Measurements from ENCODE around the gene MAN2A2. TPM values are rescaled to one million over a fixed set of nuclear protein-coding genes. Genes with fewer than 3 reads are reported as not detected.

Gene MAN2A2
- total and polyA plus RNA-seq, 9 of the 15 experiments (the other 6 are each of a cell fraction or from before 2014, with no cell fraction given), result 7.3 to 151 (median 43.4) TPM

- TF ChIP-seq STAG1 (CRISPR knock-in tag; IDR thresholded peaks at IDR 0.05; ENCODE audit: borderline replicate concordance), result no peak; the same call in 1 of the 2 replicates
- TF ChIP-seq KAT2B (IDR thresholded peaks at IDR 0.05; ENCODE audit: low read depth, low read length), result peak; percentile 53
- 0 out of 2 replicates have a peak, but pooled peaks have one; percentile 39 for TF ChIP-seq LARP7 (IDR thresholded peaks at IDR 0.05)
- TF ChIP-seq U2AF2 (optimal IDR thresholded peaks at IDR 0.05; ENCODE audit: low read depth, low read length), result no peak
- no peak for TF ChIP-seq TFAM (CRISPR knock-in tag; conservative IDR thresholded peaks at IDR 0.05)
- peak; percentile 24 for TF ChIP-seq PCBP1 (IDR thresholded peaks at IDR 0.05; ENCODE audit: low read depth, low read length, poor library complexity, severe bottlenecking)
- no peak for TF ChIP-seq ZNF280A (IDR thresholded peaks at IDR 0.05; ENCODE audit: low read depth, partially characterized antibody)
- TF ChIP-seq USF2 (CRISPR knock-in tag; IDR thresholded peaks at IDR 0.05), result no peak
- no peak for TF ChIP-seq ARHGAP35 (IDR thresholded peaks at IDR 0.05; ENCODE audit: partially characterized antibody)
- TF ChIP-seq PPARD (CRISPR knock-in tag; IDR thresholded peaks at IDR 0.05), result no peak
- peak in 1 of 2 experiments; percentile 84; a peak in 3 of 4 replicates for TF ChIP-seq MAZ (CRISPR knock-in tag; conservative IDR thresholded peaks at IDR 0.05 in 1 of 2, IDR thresholded peaks at IDR 0.05 in 1 of 2)
- TF ChIP-seq PHB (CRISPR knock-in tag; IDR thresholded peaks at IDR 0.05), result no peak
- TF ChIP-seq RBM22 (IDR thresholded peaks at IDR 0.05; ENCODE audit: low read depth, low read length, poor library complexity, severe bottlenecking), result peak; percentile 76
- peak; percentile 4 to 70; a peak in 2 of 4 replicates for TF ChIP-seq TEAD1 (CRISPR knock-in tag; IDR thresholded peaks at IDR 0.05)
- no peak for TF ChIP-seq CBFA2T2 (conservative IDR thresholded peaks at IDR 0.05)
- no peak for TF ChIP-seq NR3C1 (CRISPR knock-in tag; IDR thresholded peaks at IDR 0.05)
- TF ChIP-seq PRDM10 (IDR thresholded peaks at IDR 0.05; ENCODE audit: partially characterized antibody), result peak; percentile 75
- no peak for TF ChIP-seq KDM2B (CRISPR knock-in tag; IDR thresholded peaks at IDR 0.05)
- no peak for TF ChIP-seq ZNF76 (CRISPR knock-in tag; IDR thresholded peaks at IDR 0.05; ENCODE audit: borderline replicate concordance)
- TF ChIP-seq ZBTB17 (CRISPR knock-in tag; IDR thresholded peaks at IDR 0.05), result peak; percentile 69; the same call in 1 of the 2 replicates
- no peak for TF ChIP-seq ZNF586 (CRISPR knock-in tag; conservative IDR thresholded peaks at IDR 0.05)
- no peak for TF ChIP-seq BRD4 (IDR thresholded peaks at IDR 0.05)
- peak; percentile 88 for TF ChIP-seq ZFX (CRISPR knock-in tag; IDR thresholded peaks at IDR 0.05)
These were observed 28.9 kb downstream of the MAN2A2 start, which contains the start of gene HDDC3 (continued) for GRCh38 chr15:90931828-90932659.
